Endometrial microvascular endothelial cells (primary cell): ENCODE results near the gene CELA3B. TPM values are rescaled to one million over a fixed set of nuclear protein-coding genes. Genes with fewer than 3 reads are reported as not detected.
"Not testable (repeated sequence)": the region's sequence is repeated elsewhere in the genome, so short reads cannot be mapped to it uniquely, and the experiment has no call there.

ENCODE experiments used
- in situ Hi-C: cut with HindIII; loops from 2 replicates; pipeline ENCODE4 v1.10.0; 2017; ENCODE audit warnings: low sequenced_read_pairs, low pct_unique_long_range_greater_than_20kb; ENCODE audit errors: inconsistent ontology term
- total RNA-seq: library from RNA; depleted of rRNA; stranded (reverse); fragments of >200 nt; gene quantifications from one replicate; pipeline ENCODE4 v1.2.3, GENCODE V29; 2015; ENCODE audit errors: inconsistent ontology term

CELA3B gene
- total RNA-seq, 1 donor from 2014 or later, result not detected

DNA sequence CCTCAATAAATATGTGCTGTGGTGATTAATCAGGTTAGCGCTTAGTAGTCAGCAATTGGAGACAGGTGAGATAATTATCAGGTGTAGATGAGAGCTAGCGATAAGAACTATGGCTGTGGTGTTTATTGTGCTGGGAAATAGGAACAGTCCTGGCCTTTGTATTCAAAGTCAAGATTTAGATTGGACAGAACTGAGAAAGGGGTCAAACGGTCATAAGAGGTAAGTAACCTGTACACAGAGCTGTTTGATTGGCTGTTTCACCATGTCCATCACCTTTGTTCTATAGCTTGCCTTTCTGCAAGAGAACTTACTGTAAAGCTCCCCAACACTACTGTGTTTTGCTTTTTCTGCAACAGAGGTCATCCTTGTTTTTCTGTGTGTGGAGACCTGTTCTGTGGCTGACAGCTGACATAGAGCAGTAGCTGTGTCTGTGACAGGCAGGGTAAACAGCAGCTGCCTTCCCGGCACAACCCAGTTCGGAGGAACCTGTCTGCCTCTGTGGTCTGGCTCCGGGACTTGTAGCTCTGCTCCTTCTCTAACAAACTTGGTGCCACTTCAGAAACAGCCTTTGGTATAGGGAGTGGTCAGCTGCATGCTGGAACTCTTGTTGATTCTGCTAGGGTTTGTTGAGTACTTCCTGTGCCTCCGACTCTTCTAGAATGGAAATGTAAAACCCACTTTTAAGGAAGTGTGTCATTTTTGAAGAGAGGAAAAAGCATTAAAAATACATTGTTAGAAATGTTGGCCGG, 54.6 kb downstream of the CELA3B start:
- in situ Hi-C loops, result no loop called here

DNA sequence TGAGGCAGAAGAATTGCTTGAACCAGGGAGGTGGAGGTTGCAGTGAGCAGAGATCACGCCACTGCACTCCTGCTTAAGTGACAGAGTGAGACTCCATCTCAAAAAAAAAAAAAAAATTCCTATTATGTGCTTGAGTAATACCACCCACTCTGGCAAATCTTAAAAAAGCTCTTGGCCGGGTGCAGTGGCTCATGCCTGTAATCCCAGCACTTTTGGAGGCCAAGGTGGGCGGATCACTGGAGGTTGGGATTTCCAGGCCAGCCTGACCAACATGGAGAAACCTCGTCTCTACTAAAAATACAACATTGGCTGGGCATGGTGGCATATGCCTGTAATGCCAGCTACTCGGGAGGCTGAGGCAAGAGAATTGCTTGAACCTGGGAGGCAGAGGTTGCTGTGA, 58.0 kb downstream of the CELA3B start:
- in situ Hi-C loops, result not testable (repeated sequence)

DNA sequence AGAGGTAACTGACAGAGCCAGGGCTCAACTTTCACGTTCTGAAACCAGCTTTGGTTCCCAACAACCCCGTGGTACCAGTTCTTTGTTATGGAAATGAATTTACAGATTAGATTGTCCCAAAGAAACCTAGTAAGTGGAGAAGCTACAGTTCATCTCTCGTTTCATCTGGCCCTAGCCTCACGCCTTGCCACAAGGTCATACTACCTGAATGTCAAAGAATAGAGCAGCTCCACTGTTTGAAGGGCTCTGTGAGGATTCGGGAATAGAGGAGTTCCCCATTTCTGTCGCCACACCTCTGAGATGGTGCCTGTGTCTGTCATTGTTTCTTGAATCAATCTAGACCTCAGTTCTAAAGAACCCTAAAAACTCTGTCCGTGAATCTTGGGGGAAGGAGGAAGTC, 60.7 kb downstream of the CELA3B start:
- in situ Hi-C loops, result no loop called here

DNA sequence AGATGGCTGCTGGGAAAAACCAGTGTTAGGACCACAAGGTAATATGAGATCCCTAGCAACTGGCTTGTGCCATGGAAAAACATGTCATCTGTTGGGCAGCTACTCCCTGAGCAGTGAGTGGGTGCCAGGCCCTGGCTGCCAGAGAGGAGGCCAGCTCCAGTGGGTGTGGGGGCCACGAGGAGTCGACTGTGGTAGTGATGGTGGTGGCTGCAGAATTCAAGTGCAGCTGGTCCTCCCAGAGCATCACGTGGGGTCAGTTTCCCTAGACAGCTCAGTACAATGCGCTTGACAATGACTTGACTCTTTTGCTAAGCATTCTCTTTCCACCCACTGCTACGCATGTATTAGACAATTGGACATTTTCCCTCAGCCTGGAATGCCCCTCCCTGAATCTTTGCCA, 61.2 kb downstream of the CELA3B start:
- in situ Hi-C loops, result no loop called here

Other genes starting within 250 kb of the CELA3B start
- 50.8 TPM for gene USP48, start 193.9 kb upstream of the CELA3B start, total RNA-seq
- not detected for gene LDLRAD2, start 164.8 kb upstream of the CELA3B start, total RNA-seq
- gene HSPG2, start 39.7 kb upstream of the CELA3B start, total RNA-seq, result 464 TPM
- not detected for gene CELA3A, start 24.6 kb downstream of the CELA3B start, total RNA-seq
- gene CDC42, start 75.7 kb downstream of the CELA3B start, total RNA-seq, result 554 TPM
- gene WNT4, start 166.1 kb downstream of the CELA3B start, total RNA-seq, result not detected